CD4-positive, CD25-positive, alpha-beta regulatory T cell (primary cell): ENCODE measurements around the gene WDR90. TPM values are rescaled to one million over a fixed set of nuclear protein-coding genes. Genes with fewer than 3 reads are reported as not detected.
"Not testable (repeated sequence)": the region's sequence is repeated elsewhere in the genome, so short reads cannot be mapped to it uniquely, and the experiment has no call there.

Experiments used
- ATAC-seq, 2 donors: fragments of 150-1000 bp; cut with Tn5 transposase; one replicate each; pipeline ENCODE4 v1.10.0; 2021; ENCODE audit warnings: low read depth in 2 of 2, moderate number of reproducible peaks in 2 of 2, moderate library complexity in 1 of 2
- DNase-seq, 3 donors: peaks; one replicate each; pipeline versions ENCODE4 v3.0.0 to v3.0.0-alpha.2; 2012 to 2022; ENCODE audit warnings: mixed read lengths in 1 of 3
- H3K27ac ChIP-seq: one replicate; pipeline ENCODE4 v1.7.0; 2013; ENCODE audit warnings: mild to moderate bottlenecking, low read length; ENCODE audit not compliant: insufficient read depth, poor library complexity, severe bottlenecking
- H3K27me3 ChIP-seq: one replicate; pipeline ENCODE4 v1.7.0; 2013; ENCODE audit warnings: low read length; ENCODE audit not compliant: control insufficient read depth, insufficient read depth
- H3K36me3 ChIP-seq: one replicate; pipeline ENCODE4 v1.7.0; 2013; ENCODE audit warnings: mild to moderate bottlenecking, low read length, moderate library complexity; ENCODE audit not compliant: control insufficient read depth, insufficient read depth
- H3K4me1 ChIP-seq: 2 replicates; pipeline ENCODE4 v1.7.0; 2013; ENCODE audit warnings: mild to moderate bottlenecking, low read length; ENCODE audit not compliant: insufficient read depth, control insufficient read depth, poor library complexity, severe bottlenecking
- H3K4me3 ChIP-seq: one replicate; pipeline ENCODE4 v1.7.0; 2013; ENCODE audit warnings: low read depth, mild to moderate bottlenecking, low read length, moderate library complexity
- H3K9me3 ChIP-seq, 2 experiments: 1 replicate in 1 of 2; 2 replicates in 1 of 2; pipeline ENCODE4 v1.7.0; 2013; ENCODE audit warnings: low read length in 2 of 2, mild to moderate bottlenecking in 1 of 2, moderate library complexity in 1 of 2; ENCODE audit not compliant: control insufficient read depth in 2 of 2
- H3K27ac Mint-ChIP-seq, 3 donors: one replicate each; pipeline ENCODE4 v1.8.0; 2020 to 2022; ENCODE audit warnings: mild to moderate bottlenecking in 3 of 3, mixed read lengths in 3 of 3, moderate library complexity in 2 of 3
- H3K27me3 Mint-ChIP-seq: one replicate; pipeline ENCODE4 v1.8.0; 2022; ENCODE audit warnings: mild to moderate bottlenecking, mixed read lengths
- H3K36me3 Mint-ChIP-seq: one replicate; pipeline ENCODE4 v1.8.0; 2020; ENCODE audit warnings: mixed read lengths
- H3K4me1 Mint-ChIP-seq, 4 donors: one replicate each; pipeline ENCODE4 v1.8.0; 2020 to 2022; ENCODE audit warnings: mixed read lengths in 4 of 4, mild to moderate bottlenecking in 1 of 4
- H3K4me3 Mint-ChIP-seq, 4 donors: one replicate each; pipeline ENCODE4 v1.8.0; 2020 to 2022; ENCODE audit warnings: mild to moderate bottlenecking in 4 of 4, mixed read lengths in 4 of 4, moderate library complexity in 3 of 4
- H3K9me3 Mint-ChIP-seq, 7 donors: one replicate each; pipeline ENCODE4 v1.8.0; 2020 to 2022; ENCODE audit warnings: mixed read lengths in 7 of 7, mild to moderate bottlenecking in 3 of 7, moderate library complexity in 2 of 7
- polyA plus RNA-seq, 4 donors: library from polyadenylated mRNA; unstranded; fragments of 300-500 nt; fragmentation: Illumina TruSeq; gene quantifications; one replicate each; pipeline ENCODE4 v1.2.3, GENCODE V29; 2021
- total RNA-seq: library from RNA; stranded (reverse); gene quantifications from one replicate; pipeline ENCODE4 v1.2.3, GENCODE V29; 2022

The WDR90 gene
- total and polyA plus RNA-seq, 5 donors from 2014 or later = 0.89 to 11.4 (median 1.1) TPM

DNA sequence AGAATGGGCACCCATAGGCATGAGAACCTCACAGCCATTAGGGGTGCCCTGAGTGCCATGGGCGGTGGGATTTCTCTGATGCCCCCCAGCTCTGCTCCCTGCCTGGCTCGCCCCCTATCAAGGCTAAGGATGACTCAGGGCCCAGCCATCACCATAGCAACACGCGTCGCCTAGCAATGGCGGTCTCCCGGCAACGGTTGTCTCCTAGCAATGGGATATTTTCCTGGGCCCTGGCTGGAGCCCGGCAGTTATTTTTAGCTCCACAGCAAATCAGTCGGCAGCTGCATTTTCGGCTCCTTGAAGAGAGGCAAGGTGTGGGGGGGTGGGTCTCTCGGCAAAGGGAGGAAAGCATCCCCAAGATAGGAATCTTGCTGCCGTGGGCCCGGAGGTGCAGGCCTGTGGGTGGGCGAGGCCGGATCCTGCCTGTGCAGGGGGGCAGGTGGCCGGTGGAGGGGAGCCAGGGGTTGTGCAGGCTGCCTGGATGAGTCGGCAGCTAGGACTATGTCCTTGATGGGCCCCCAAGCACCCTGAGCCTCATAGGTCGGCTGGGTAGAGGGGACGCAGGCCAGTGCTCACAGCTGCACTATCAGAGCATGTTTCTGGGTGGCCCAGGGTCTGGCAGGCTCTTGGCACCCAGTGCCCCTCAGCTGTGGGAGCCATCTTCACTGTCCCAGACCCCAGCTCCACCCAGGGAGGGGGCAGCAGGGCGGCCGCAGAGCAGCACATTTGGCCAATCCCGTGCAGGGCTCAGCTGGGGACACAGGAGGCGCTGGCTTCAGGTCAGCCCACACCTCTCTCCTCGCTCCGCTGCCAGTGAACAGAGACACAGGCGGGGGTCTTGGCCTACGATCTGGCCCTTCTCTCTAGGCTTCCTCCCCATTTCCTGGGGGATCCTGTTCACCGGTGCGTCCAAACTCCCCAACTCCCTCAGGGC, 60.7 kb downstream of the WDR90 start:
- H3K36me3 ChIP-seq = no peaks in the 10 kb centered on the region
- H3K27ac ChIP-seq = no peak overlapping the region
- no peaks in the 10 kb centered on the region for H3K9me3 ChIP-seq
- Mint-ChIP-seq H3K27me3 (peaks cover 42% of the 10 kb centered on the region), H3K36me3 (no peaks in the 10 kb centered on the region), H3K4me1 (peaks cover 0 to 13% (median 2%) of the 10 kb centered on the region in 4 donors), H3K9me3 (no peaks in the 10 kb centered on the region), H3K4me3 (no peak overlapping the region), H3K27ac (no peak overlapping the region)
- ATAC-seq (no peak), DNase-seq (no peak)
- H3K4me1 ChIP-seq = peaks cover 16% of the 10 kb centered on the region
- H3K27me3 ChIP-seq = peaks cover 7% of the 10 kb centered on the region
- no peak overlapping the region for H3K4me3 ChIP-seq

DNA sequence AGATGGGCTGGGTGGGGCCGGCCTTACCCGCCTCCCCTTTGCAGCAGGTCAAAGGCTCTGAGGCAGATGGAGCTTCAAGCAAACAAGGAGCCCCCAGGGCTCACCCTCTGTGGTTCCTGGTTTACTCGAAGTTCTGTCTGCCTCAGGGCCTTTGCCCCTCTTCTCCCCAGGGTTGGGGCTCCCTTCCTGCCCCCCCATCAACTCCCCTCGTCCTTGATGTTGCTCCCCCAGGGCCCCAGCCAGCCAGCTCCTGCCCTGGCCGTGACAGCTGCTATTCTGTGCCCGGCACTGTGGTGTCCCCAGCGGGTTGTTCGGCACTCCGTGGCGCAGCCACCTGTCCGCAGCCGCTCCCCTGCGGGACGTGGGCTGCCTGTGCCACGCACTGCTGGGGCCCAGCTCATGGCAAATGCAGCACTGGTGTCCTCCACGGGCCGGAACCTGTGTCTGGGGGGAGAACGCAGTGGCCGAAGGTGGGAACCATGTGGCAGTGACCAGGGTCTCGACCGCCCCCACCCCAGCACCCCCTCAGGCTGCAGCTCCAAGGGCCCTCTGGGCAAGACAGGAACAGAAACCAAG, 61.4 kb downstream of the WDR90 start:
- no peak for DNase-seq
- H3K9me3 ChIP-seq = no peaks in the 10 kb centered on the region
- no peak overlapping the region for H3K4me3 Mint-ChIP-seq
- H3K27me3 ChIP-seq = peaks cover 7% of the 10 kb centered on the region
- H3K36me3 ChIP-seq = no peaks in the 10 kb centered on the region
- H3K4me1 Mint-ChIP-seq = peaks cover 0 to 13% (median 2%) of the 10 kb centered on the region in 4 donors
- no peak overlapping the region for H3K27ac ChIP-seq
- H3K9me3 Mint-ChIP-seq = no peaks in the 10 kb centered on the region
- no peak overlapping the region for H3K4me3 ChIP-seq
- H3K27ac Mint-ChIP-seq = no peak overlapping the region
- no peak for ATAC-seq
- peaks cover 42% of the 10 kb centered on the region for H3K27me3 Mint-ChIP-seq
- no peaks in the 10 kb centered on the region for H3K36me3 Mint-ChIP-seq
- H3K4me1 ChIP-seq = peaks cover 21% of the 10 kb centered on the region

- Histone ChIP-seq H3K27me3 (peaks cover 7% of the 10 kb centered on the region), H3K36me3 (no peaks in the 10 kb centered on the region), H3K27ac (no peak overlapping the region), H3K4me3 (no peak overlapping the region), H3K9me3 (no peaks in the 10 kb centered on the region), H3K4me1 (peaks cover 24% of the 10 kb centered on the region)
- Mint-ChIP-seq H3K27me3 (peaks cover 42% of the 10 kb centered on the region), H3K4me3 (no peak overlapping the region), H3K4me1 (peaks cover 0 to 16% (median 2%) of the 10 kb centered on the region in 4 donors), H3K36me3 (no peaks in the 10 kb centered on the region), H3K27ac (no peak overlapping the region), H3K9me3 (no peaks in the 10 kb centered on the region)
- ATAC-seq = no peak
- no peak for DNase-seq
Observed at GRCh38 chr16:711084-711483, 61.9 kb downstream of the WDR90 start.

DNA sequence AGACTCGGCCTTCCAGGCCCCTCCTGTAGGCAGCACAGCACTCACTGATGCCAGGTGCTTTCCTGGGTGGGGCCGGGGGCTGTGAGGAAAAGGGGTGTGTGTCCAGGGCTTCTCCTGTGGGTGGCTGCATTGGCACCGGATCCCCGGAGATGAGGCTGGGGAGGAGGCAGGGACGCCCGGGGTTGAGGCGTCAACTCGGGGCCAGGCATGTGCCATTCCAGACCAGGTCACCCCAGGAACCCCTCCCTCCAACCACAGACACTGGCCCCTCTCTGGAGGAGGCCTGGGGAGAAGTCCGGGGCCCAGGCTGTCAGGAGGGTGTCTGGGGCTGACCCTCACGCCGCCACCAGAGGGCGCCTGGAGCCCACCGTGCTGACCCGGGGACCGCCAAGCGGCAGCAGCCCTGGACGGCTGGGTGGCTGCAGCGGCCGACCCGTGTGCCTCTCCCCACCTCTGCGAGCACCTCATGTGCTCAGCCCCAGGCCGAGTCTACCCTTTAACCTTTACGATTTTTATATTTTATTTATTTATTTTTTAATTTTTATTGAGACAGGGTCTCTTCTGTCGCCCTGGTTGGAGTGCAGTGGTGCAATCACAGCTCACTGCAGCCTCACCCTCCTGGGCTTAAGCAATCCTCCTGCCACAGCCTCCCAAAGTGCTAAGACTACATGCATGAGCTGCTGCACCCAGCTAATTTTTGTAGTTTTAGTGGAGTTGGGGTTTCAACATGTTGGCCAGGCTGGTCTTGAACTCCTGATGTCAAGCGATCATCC, 62.6 kb downstream of the WDR90 start:
- no peak overlapping the region for H3K4me3 ChIP-seq
- Mint-ChIP-seq H3K4me3 (no peak overlapping the region), H3K27ac (no peak overlapping the region), H3K4me1 (peaks cover 0 to 16% (median 2%) of the 10 kb centered on the region in 4 donors), H3K27me3 (peaks cover 41% of the 10 kb centered on the region), H3K9me3 (no peaks in the 10 kb centered on the region), H3K36me3 (no peaks in the 10 kb centered on the region)
- no peaks in the 10 kb centered on the region for H3K36me3 ChIP-seq
- no peak overlapping the region for H3K27ac ChIP-seq
- DNase-seq (peak; percentile 69 to 76 (median 70)), ATAC-seq (peak; percentile 51 to 54)
- H3K4me1 ChIP-seq = peaks cover 18% of the 10 kb centered on the region
- no peaks in the 10 kb centered on the region for H3K9me3 ChIP-seq
- H3K27me3 ChIP-seq = peaks cover 7% of the 10 kb centered on the region

- not testable (repeated sequence) for H3K9me3 Mint-ChIP-seq, H3K9me3 ChIP-seq, H3K27ac ChIP-seq, H3K27me3 ChIP-seq, H3K36me3 Mint-ChIP-seq, H3K4me3 ChIP-seq, ATAC-seq, H3K36me3 ChIP-seq
- Mint-ChIP-seq H3K27me3 (peaks cover 32% of the 10 kb centered on the region), H3K4me3 (peak overlapping the region in 3 of 4 donors; percentile 36 to 47 (median 45)), H3K4me1 (peaks cover 0 to 14% (median 2%) of the 10 kb centered on the region in 4 donors), H3K27ac (peak overlapping the region in 1 of 3 donors; percentile 32)
- DNase-seq = peak in 1 of 3 donors; percentile 61
- peaks cover 18% of the 10 kb centered on the region for H3K4me1 ChIP-seq
Observed at GRCh38 chr16:712740-713250, 63.6 kb downstream of the WDR90 start.

DNA sequence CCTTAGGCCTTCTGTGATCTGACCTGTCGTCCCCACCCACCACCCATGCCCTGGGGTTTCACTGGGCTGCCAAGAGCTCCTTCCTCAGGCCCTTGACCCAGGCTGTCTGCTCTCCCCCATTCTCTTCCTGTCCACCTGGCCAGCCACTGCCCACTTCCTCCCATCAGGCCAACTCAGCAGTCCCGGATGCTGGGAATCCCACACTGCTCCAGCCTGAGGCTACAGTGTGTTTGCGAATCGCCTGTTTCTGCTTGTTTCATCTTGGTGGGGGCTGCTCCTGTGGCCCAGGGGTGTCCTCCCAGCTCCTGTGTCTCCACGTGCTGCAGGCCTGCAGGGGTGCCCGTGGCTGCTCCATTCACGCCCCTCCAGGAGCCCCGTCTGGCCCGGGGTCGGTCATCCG, 64.9 kb downstream of the WDR90 start:
- Mint-ChIP-seq H3K4me1 (peaks cover 0 to 19% (median 5%) of the 10 kb centered on the region in 4 donors), H3K36me3 (no peaks in the 10 kb centered on the region), H3K4me3 (peak overlapping the region in 2 of 4 donors; percentile 63 to 77), H3K27me3 (peaks cover 20% of the 10 kb centered on the region), H3K9me3 (no peaks in the 10 kb centered on the region), H3K27ac (no peak overlapping the region)
- no peak for DNase-seq
- no peak for ATAC-seq
- H3K27ac ChIP-seq = no peak overlapping the region
- H3K27me3 ChIP-seq = no peaks in the 10 kb centered on the region
- no peaks in the 10 kb centered on the region for H3K9me3 ChIP-seq
- no peak overlapping the region for H3K4me3 ChIP-seq
- H3K4me1 ChIP-seq = peaks cover 19% of the 10 kb centered on the region
- no peaks in the 10 kb centered on the region for H3K36me3 ChIP-seq
